OCI-LY7 (cell line): ENCODE data around the gene IL17RA.
A peak's percentile ranks its signal among the peaks of the same experiment; 100 is the strongest.

ENCODE experiments used
- EZH2phosphoT487 ChIP-seq: fragments of 200-600 bp; sonication (generic); IDR thresholded peaks from 2 replicates; pipeline ENCODE4 v1.6.1; 2018; ENCODE audit warnings: low read depth, borderline replicate concordance, mild to moderate bottlenecking, mixed run types, antibody characterized with exemption, low read length, moderate library complexity, mixed read lengths
- TF ChIP-seq, protein P1 (sequence below): fragments of 200-600 bp; sonication (generic); conservative IDR thresholded peaks from 2 replicates; pipeline ENCODE4 v1.5.1; 2014; ENCODE audit warnings: mild to moderate bottlenecking, antibody characterized with exemption, low read length, moderate library complexity, mixed read lengths

DNA sequence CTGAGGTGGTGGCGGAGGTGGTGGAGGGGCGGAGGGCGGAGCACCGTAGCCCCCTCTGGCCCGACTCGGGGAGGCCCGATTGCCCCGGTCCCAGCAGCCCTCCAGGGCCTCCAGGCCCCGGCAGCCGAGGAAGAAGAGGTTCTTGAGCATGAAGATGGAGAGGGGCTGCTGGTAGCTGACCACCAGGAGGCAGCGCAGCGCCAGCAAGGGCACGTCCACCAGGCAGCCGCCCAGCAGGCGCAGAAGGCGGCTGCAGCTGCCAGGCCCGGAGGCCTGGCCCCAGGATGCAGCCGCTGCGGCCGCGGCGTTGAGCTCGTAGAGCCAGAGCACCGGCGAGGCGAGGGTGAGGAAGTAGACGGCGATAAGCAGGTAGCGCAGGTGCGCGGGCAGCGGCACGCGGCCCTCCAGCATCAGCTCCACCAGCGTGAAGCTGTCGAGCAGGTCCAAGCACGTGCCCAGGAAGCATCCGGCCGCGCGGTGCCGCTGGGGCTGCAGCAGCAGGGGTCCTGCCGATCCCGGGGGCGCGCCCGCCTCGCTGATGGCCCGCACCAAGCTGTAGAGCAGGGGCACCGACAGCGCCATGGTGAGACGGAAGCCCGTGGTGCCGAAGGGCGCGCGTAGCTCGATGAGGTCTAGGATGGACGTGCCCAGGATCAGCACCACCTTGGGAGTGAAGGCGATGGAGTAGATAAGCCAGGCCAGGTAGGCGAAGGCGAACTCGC lies 34.8 kb downstream of the IL17RA start:
- TF ChIP-seq, protein P1, sequence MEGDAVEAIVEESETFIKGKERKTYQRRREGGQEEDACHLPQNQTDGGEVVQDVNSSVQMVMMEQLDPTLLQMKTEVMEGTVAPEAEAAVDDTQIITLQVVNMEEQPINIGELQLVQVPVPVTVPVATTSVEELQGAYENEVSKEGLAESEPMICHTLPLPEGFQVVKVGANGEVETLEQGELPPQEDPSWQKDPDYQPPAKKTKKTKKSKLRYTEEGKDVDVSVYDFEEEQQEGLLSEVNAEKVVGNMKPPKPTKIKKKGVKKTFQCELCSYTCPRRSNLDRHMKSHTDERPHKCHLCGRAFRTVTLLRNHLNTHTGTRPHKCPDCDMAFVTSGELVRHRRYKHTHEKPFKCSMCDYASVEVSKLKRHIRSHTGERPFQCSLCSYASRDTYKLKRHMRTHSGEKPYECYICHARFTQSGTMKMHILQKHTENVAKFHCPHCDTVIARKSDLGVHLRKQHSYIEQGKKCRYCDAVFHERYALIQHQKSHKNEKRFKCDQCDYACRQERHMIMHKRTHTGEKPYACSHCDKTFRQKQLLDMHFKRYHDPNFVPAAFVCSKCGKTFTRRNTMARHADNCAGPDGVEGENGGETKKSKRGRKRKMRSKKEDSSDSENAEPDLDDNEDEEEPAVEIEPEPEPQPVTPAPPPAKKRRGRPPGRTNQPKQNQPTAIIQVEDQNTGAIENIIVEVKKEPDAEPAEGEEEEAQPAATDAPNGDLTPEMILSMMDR, result peak; percentile 57
- no peak for TF ChIP-seq EZH2phosphoT487
